Activated CD4-positive, alpha-beta T cell treated with anti-CD3 and anti-CD28 coated beads for 36 hours (primary cell): ENCODE data around the gene TUG1. TPM values are rescaled to one million over a fixed set of nuclear protein-coding genes. Genes with fewer than 3 reads are reported as not detected.
A peak's percentile ranks its signal among the peaks of the same experiment; 100 is the strongest.

ENCODE experiments used
- ATAC-seq: fragments of 200-7000 bp; cut with Tn5 transposase; one replicate; pipeline ENCODE4 v1.10.0; 2021; ENCODE audit warnings: mild to moderate bottlenecking, moderate library complexity
- CTCF ChIA-PET: fragments of 350-600 bp; sonication (Branson Sonifier 250); formaldehyde crosslinking; loops from one replicate; lab custom pipeline; 2021; ENCODE audit warnings: antibody characterized with exemption; lab: Charles Lee
- POLR2A ChIA-PET: fragments of 350-600 bp; sonication (Branson Sonifier 250); formaldehyde crosslinking; loops from one replicate; lab custom pipeline; 2021; ENCODE audit warnings: antibody characterized with exemption, inconsistent platforms; lab: Charles Lee
- DNase-seq: peaks from one replicate; pipeline ENCODE4 v3.0.0-alpha.2; 2020
- H3K27ac Mint-ChIP-seq: one replicate; pipeline ENCODE4 v1.8.0; 2021; ENCODE audit warnings: mixed read lengths
- H3K27me3 Mint-ChIP-seq: one replicate; pipeline ENCODE4 v1.8.0; 2021; ENCODE audit warnings: mixed read lengths
- H3K36me3 Mint-ChIP-seq: one replicate; pipeline ENCODE4 v1.8.0; 2021; ENCODE audit warnings: low read depth, mixed read lengths
- H3K4me1 Mint-ChIP-seq: one replicate; pipeline ENCODE4 v1.8.0; 2021; ENCODE audit warnings: mixed read lengths
- H3K4me3 Mint-ChIP-seq: one replicate; pipeline ENCODE4 v1.8.0; 2021; ENCODE audit warnings: mild to moderate bottlenecking, moderate library complexity, mixed read lengths
- H3K9me3 Mint-ChIP-seq: one replicate; pipeline ENCODE4 v1.8.0; 2021; ENCODE audit warnings: low read depth, mixed read lengths
- intact Hi-C, 2 experiments: fragments of 100-400 bp; cut with DNase I in 1 of 2; cut with micrococcal nuclease in 1 of 2; formaldehyde crosslinking; loops; one replicate each; pipeline versions ENCODE4 v1.14.2 to v1.15.1; 2022 to 2024; cut with DNase I, micrococcal nuclease
- total RNA-seq, 2 experiments: library from RNA; stranded (reverse); gene quantifications; one replicate each; pipeline ENCODE4 v1.2.3, GENCODE V29; 2021

TUG1 gene
- total RNA-seq, 2 experiments from 2014 or later, result 46.8 to 56.4 TPM

- intact Hi-C loops, result no loop called here
- DNase-seq (no peak), ATAC-seq (no peak)
- Mint-ChIP-seq H3K27me3 (no peaks in the 10 kb centered on the region), H3K36me3 (peaks cover 54% of the 10 kb centered on the region), H3K4me1 (peaks cover 3% of the 10 kb centered on the region), H3K4me3 (no peak overlapping the region), H3K27ac (no peak overlapping the region), H3K9me3 (no peaks in the 10 kb centered on the region)
- CTCF ChIA-PET, result interaction anchor here (0.6 to 2.2 kb wide), 5 partner anchors 11 to 271 kb away, joined by 3 to 14 read pairs (median 3); no protein-coding TSS in a partner anchor
- POLR2A ChIA-PET, result no interaction called here
These were observed 38.8 kb upstream of the TUG1 start for GRCh38 chr22:30930228-30930627.

- Mint-ChIP-seq H3K9me3 (no peaks in the 10 kb centered on the region), H3K4me1 (peaks cover 9% of the 10 kb centered on the region), H3K27ac (peak overlapping the region; percentile 45), H3K36me3 (peaks cover 65% of the 10 kb centered on the region), H3K4me3 (no peak overlapping the region), H3K27me3 (no peaks in the 10 kb centered on the region)
- DNase-seq (no peak), ATAC-seq (no peak)
- CTCF ChIA-PET, result interaction anchor here (0.7 kb wide), 1 partner anchor 12 kb away, joined by 3 read pairs; no protein-coding TSS in a partner anchor
- POLR2A ChIA-PET, result no interaction called here
- intact Hi-C loops, result no loop called here
These were observed 37.3 kb upstream of the TUG1 start for GRCh38 chr22:30931541-30932300.

- Mint-ChIP-seq H3K27ac (peak overlapping the region; percentile 29), H3K9me3 (no peaks in the 10 kb centered on the region), H3K36me3 (peaks cover 62% of the 10 kb centered on the region), H3K4me3 (no peak overlapping the region), H3K27me3 (no peaks in the 10 kb centered on the region), H3K4me1 (peaks cover 9% of the 10 kb centered on the region)
- POLR2A ChIA-PET, result no interaction called here
- ATAC-seq, result no peak
- CTCF ChIA-PET, result interaction anchor here (0.6 kb wide), 1 partner anchor 224 kb away, joined by 4 read pairs; no protein-coding TSS in a partner anchor
- intact Hi-C loops, result no loop called here
- no peak for DNase-seq
These were observed 36.4 kb upstream of the TUG1 start for GRCh38 chr22:30932661-30933060.

- peaks cover 63% of the 10 kb centered on the region for H3K36me3 Mint-ChIP-seq
- CTCF ChIA-PET, result no interaction called here
- H3K9me3 Mint-ChIP-seq, result no peaks in the 10 kb centered on the region
- peaks cover 15% of the 10 kb centered on the region for H3K4me1 Mint-ChIP-seq
- DNase-seq, result no peak
- no peak for ATAC-seq
- H3K4me3 Mint-ChIP-seq, result no peak overlapping the region
- intact Hi-C loops, result no loop called here
- no peaks in the 10 kb centered on the region for H3K27me3 Mint-ChIP-seq
- POLR2A ChIA-PET, result no interaction called here
- peak overlapping the region; percentile 27 for H3K27ac Mint-ChIP-seq
These were observed 35.6 kb upstream of the TUG1 start for GRCh38 chr22:30933457-30933856.

GRCh38 chr22:30934053-30934452 is 35.0 kb upstream of the TUG1 start:
- CTCF ChIA-PET, result no interaction called here
- no peak for ATAC-seq
- intact Hi-C loops, result no loop called here
- no peaks in the 10 kb centered on the region for H3K9me3 Mint-ChIP-seq
- POLR2A ChIA-PET, result no interaction called here
- H3K4me1 Mint-ChIP-seq, result peaks cover 20% of the 10 kb centered on the region
- H3K4me3 Mint-ChIP-seq, result no peak overlapping the region
- H3K27ac Mint-ChIP-seq, result peak overlapping the region; percentile 11
- H3K27me3 Mint-ChIP-seq, result no peaks in the 10 kb centered on the region
- no peak for DNase-seq
- peaks cover 66% of the 10 kb centered on the region for H3K36me3 Mint-ChIP-seq

DNA sequence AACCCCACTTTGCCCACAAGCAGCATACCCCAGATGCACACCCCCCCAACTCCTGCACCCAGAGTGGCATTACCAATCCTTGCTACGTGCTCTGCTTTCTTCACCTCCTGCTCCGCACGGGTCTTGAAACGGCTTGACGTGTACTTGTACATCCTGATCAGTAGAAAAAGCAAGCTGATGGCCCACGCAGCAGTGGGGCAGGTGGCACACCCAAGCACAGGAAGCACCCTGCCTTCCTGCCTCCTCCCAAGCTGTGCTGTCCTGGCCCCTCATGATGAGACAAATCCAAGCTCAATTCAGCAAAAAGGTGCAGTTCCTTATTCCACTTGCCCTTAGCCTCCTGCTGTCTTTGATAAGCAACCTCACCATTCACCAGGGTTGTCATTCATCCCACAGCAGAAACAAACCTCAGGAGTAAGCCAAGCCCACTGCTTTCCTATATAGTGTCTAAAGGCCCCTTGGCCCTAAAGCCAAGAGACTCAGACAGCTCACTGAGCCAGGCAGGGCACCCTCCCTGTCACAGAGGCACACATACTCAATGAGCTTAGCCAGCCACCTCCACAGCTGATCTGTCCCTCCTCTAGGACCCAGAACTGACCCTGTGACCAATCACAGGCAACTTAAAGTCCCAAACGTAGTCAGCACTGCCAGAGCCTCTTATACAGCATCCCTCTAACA is 28.2 kb upstream of the TUG1 start:
- Mint-ChIP-seq H3K27ac (peak overlapping the region; percentile 85), H3K36me3 (peaks cover 69% of the 10 kb centered on the region), H3K4me1 (peaks cover 65% of the 10 kb centered on the region), H3K9me3 (no peaks in the 10 kb centered on the region), H3K27me3 (no peaks in the 10 kb centered on the region), H3K4me3 (peak overlapping the region; percentile 46)
- ATAC-seq, result peak; percentile 77
- ChIA-PET POLR2A (interaction anchor here (0.5 to 0.7 kb wide), 3 partner anchors 28 to 132 kb away, joined by 4 to 5 read pairs (median 4); partner anchors contain the start of gene MORC2), CTCF (interaction anchor here (0.6 to 1.3 kb wide), 5 partner anchors 10 to 177 kb away, joined by 3 to 5 read pairs (median 3); no protein-coding TSS in a partner anchor)
- intact Hi-C loops, result no loop called here
- DNase-seq, result peak; percentile 67

DNA sequence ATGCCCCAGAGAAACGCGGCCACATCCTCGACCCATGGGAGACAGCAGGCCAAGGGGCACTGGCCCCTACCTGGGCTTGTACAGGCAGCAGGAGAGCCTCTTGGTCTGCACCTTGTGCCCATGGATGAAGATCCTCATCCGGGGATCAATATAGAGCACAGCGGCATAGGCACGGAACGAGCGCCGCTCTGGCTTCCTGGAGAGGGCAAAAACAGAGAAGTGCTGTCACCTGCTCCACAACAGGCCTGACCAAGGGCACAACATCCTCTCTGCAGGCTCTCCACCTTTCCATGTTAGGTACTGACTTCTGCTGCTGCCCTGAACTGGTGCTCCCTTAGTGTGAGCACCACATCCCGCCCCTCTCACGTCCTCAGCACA is 27.7 kb upstream of the TUG1 start:
- no peaks in the 10 kb centered on the region for H3K9me3 Mint-ChIP-seq
- ATAC-seq (peak; percentile 8), DNase-seq (no peak)
- POLR2A ChIA-PET, result no interaction called here
- CTCF ChIA-PET, result interaction anchor here (0.9 to 1.0 kb wide), 2 partner anchors 21 to 144 kb away, joined by 3 read pairs; no protein-coding TSS in a partner anchor
- peaks cover 68% of the 10 kb centered on the region for H3K4me1 Mint-ChIP-seq
- H3K27ac Mint-ChIP-seq, result peak overlapping the region; percentile 85
- intact Hi-C loops, result no loop called here
- H3K27me3 Mint-ChIP-seq, result no peaks in the 10 kb centered on the region
- peak overlapping the region; percentile 46 for H3K4me3 Mint-ChIP-seq
- peaks cover 67% of the 10 kb centered on the region for H3K36me3 Mint-ChIP-seq

DNA sequence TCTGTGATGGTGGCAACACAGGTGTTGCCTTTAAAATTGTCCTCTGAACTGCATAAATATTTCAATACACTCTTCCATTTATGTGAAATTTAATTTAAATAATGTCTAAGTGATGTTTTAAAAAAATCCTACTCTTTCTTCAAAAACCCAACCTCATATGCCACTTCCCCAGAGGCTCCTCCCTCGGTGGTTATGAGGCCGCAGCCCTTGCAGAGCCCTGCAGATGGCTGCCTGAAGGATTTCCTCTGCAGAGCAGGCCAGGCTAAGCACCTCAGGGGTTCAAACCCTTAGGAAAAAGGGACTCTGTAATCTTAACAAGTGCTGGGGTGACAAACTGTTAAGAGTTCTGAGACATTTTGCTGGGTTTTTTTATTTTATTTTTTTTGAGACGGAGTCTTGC is 25.7 kb upstream of the TUG1 start:
- Mint-ChIP-seq H3K27ac (no peak overlapping the region), H3K9me3 (no peaks in the 10 kb centered on the region), H3K36me3 (peaks cover 61% of the 10 kb centered on the region), H3K4me3 (no peak overlapping the region), H3K27me3 (no peaks in the 10 kb centered on the region), H3K4me1 (peaks cover 64% of the 10 kb centered on the region)
- ATAC-seq (peak; percentile 49), DNase-seq (peak; percentile 59)
- CTCF ChIA-PET, result interaction anchor here (0.6 kb wide), 1 partner anchor 1473 kb away, joined by 3 read pairs; no protein-coding TSS in a partner anchor
- POLR2A ChIA-PET, result no interaction called here
- intact Hi-C loops, result no loop called here

DNA sequence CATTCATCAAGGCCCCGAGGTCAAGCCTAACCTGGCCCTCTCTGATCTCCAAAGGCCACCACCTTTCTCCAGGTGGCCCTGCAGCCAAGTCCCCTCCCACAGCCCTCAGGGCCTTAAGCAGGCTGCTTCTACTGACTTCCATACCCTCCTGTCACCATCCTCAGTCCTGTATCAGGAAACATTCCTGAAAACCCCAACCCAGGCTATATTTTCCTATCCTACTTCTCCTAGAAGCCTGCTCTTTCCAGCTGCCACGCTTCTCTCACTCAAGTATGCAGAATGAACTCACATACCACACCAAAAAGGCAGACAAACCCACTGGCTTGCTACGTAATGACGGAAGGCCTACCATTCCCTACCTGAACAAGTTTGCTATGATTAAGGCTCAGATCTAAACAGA is 24.1 kb upstream of the TUG1 start:
- H3K4me1 Mint-ChIP-seq, result peaks cover 56% of the 10 kb centered on the region
- ATAC-seq (no peak), DNase-seq (no peak)
- H3K27me3 Mint-ChIP-seq, result no peaks in the 10 kb centered on the region
- no peaks in the 10 kb centered on the region for H3K9me3 Mint-ChIP-seq
- POLR2A ChIA-PET, result interaction anchor here (0.5 kb wide), 1 partner anchor 16 kb away, joined by 4 read pairs; no protein-coding TSS in a partner anchor
- peaks cover 60% of the 10 kb centered on the region for H3K36me3 Mint-ChIP-seq
- CTCF ChIA-PET, result interaction anchor here (0.7 to 2.5 kb wide), 3 partner anchors 23 to 162 kb away, joined by 3 to 11 read pairs (median 3); partner anchors contain the start of genes MORC2, SELENOM and TUG1
- no peak overlapping the region for H3K4me3 Mint-ChIP-seq
- intact Hi-C loops, result no loop called here
- H3K27ac Mint-ChIP-seq, result peak overlapping the region; percentile 1

GRCh38 chr22:30945653-30946052 is 23.4 kb upstream of the TUG1 start:
- Mint-ChIP-seq H3K4me1 (peaks cover 49% of the 10 kb centered on the region), H3K27ac (peak overlapping the region; percentile 3), H3K9me3 (no peaks in the 10 kb centered on the region), H3K27me3 (no peaks in the 10 kb centered on the region), H3K36me3 (peaks cover 60% of the 10 kb centered on the region), H3K4me3 (no peak overlapping the region)
- CTCF ChIA-PET, result interaction anchor here (0.7 to 2.5 kb wide), 5 partner anchors 23 to 162 kb away, joined by 3 to 22 read pairs (median 9); partner anchors contain the start of genes MORC2, SELENOM and TUG1
- POLR2A ChIA-PET, result interaction anchor here (0.5 kb wide), 1 partner anchor 16 kb away, joined by 4 read pairs; no protein-coding TSS in a partner anchor
- no peak for DNase-seq
- no peak for ATAC-seq
- intact Hi-C loops, result loop anchor here (2.0 kb wide), 1 partner anchor 203 kb away; no protein-coding TSS in a partner anchor

GRCh38 chr22:30946354-30946753 is 22.7 kb upstream of the TUG1 start:
- no peak overlapping the region for H3K27ac Mint-ChIP-seq
- H3K9me3 Mint-ChIP-seq, result no peaks in the 10 kb centered on the region
- intact Hi-C loops, result loop anchor here (2.0 kb wide), 1 partner anchor 202 kb away; no protein-coding TSS in a partner anchor
- H3K36me3 Mint-ChIP-seq, result peaks cover 54% of the 10 kb centered on the region
- CTCF ChIA-PET, result interaction anchor here (0.5 to 2.5 kb wide), 7 partner anchors 10 to 1415 kb away, joined by 3 to 22 read pairs (median 3); partner anchors contain the start of genes MORC2 and TUG1
- ATAC-seq (no peak), DNase-seq (no peak)
- POLR2A ChIA-PET, result no interaction called here
- no peaks in the 10 kb centered on the region for H3K27me3 Mint-ChIP-seq
- no peak overlapping the region for H3K4me3 Mint-ChIP-seq
- H3K4me1 Mint-ChIP-seq, result peaks cover 45% of the 10 kb centered on the region
